Measurements from ENCODE around the gene ABCB4.

The ABCB4 gene

DNA sequence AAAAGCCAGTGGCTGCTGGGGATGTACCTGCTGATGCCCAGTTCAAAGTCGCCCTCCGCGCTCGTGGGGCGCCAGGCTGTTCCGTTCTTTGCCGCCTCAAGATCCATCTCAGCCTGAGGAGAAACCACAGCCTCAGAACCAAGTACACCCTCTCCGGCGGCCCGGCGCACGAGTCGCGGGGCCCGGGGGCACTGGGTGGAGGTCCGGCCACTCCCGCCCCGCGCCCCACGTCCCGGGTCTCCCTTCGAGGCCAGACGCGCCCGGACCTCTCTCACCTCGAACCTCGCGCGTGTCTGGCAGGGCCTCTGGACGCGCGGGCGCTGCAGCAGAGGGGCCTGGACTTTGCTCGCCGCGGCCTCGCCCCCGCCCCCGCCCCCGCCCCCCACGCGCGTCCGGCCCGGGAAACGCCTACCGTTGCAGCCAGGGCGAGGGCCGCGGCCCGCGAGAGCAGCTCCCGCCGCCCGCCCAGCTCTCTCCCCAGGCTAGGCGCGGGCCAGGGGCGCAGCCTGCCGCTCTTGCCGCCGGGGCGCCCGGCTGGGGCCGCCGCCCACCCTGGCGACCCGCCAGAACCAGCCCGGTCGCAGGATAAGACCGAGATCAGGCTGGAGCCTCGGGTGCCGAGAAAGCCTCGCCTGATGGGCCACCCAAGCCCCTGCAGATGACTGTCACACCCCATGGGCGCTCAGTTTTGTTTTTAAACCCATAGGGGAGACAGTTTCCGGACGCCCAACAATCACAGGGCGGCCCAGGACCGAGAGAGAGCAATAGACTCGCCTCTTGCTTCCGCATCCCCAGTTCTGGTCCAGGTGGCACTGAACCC, at the start of gene ABCB4:
Gene ABCB4, minus strand, starts transcription at position 322 of the 820 bp plus-strand sequence. Its CDS starts 215 bp downstream, at position 107.
- DNase-seq = no peak

DNA sequence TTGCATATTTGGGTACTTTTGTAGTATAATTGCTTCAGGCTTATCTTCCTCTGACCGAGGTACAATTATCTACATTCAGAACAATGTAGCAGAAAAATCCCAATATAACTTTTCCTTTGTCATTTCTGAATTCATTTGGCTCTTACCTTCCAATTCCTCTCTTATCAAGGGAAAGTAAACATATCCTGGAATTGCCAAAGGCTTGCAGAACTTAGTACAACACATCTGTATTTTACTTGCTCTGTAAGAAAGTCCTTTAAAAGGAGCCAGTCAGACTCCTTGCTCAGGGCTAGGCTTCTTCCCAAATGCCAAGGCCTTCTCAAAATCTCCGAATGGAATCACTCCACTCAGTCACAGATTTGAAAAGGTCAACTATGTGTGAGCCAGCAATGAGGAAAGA, 43.3 kb upstream of the ABCB4 start:
- no peak for DNase-seq

DNA sequence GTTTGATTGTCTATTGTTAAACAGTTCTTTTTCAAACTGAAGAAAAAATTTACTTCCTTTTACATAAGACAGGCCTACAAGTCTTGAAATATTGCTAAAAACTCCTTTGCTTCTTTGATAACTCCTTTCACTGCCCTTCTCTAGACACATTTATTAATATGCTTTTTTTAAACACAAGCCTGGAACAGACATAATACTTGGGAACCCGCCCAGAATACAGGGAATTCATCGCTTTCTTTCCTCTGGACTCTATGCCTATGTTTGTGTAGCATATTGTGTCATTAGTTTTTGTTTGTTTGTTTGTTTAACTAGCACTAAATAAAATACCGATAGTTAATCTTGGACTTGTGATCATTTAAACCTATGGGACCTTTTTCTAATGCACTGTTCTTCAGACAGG, 42.4 kb upstream of the ABCB4 start:
- no peak for DNase-seq

DNA sequence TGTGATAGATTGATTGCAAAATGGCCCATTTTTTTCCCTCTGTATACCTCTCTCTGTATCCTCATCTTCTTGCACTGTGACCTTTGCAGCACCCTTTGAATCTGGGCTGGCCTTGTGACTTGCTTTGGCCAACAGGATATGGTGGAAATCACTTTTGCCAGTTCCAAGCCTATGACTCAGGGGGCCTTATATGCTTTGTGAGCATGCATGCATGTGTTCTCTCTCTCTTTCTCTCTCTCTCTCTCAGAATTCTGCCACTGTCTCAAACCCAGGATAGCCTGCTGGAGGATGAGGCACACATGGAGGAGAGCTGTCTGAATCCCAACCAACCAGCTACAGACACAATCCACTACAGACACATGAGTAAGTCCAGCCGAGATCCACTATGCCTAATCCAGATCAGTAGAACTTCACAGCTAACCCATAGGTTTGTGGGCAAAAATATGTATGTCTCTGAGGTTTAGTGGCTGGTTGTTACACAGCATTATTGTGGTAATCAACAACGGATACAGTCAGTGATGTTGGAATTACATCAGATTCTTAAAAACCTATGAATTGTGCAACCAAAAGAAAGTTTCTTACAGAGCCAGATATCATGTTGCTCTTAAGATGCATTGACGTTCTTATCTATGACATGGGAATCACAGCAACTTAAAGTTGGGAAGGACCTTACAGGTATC, 41.8 kb upstream of the ABCB4 start:
- no peak for DNase-seq

DNA sequence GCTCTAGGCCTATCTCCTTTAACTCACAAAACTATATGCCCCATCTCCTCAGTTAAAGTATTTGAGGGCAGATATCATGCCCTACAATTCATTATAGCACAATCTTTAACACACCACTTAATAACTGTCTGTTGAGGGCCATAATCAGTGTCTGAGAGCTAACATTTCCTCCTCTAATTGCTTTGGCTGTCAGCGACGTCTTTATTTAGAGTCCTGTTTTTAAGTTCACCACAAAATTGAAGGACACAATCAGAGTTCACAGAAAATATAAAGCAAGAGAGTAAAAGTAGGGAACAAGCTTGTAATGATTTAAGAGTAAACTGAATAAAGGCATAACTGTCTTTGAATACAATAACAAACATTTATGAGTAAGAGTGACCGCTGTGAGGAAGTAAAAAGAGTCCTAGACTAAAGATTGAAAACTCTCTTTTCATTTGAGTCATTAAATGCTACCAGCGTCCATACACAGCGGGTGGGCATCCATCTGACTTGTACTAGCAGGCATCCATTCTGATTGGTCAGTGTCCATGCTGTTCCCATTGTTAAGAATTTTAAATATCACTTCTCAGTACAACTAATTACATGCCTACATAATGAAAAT, 38.4 kb upstream of the ABCB4 start:
- DNase-seq = no peak

DNA sequence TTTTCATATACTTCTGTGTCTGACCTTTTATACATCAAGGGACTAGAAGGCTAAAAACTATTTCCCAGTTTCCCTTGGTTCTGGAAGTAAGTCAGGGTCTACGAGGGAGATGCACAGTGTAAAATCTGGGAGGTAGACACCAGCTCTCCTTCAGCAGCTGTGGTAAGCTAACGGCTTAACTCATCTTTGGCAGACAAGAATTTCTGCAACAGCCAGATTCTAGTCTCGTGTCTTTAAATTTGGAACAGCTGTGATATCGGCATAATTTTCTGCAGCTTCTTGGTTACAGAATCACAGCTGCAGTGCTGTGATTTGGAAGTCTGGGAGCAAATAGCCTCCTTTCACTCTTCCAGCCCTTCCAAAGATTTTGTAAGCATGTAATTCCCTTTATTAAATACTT, 37.4 kb upstream of the ABCB4 start:
- DNase-seq = no peak

DNA sequence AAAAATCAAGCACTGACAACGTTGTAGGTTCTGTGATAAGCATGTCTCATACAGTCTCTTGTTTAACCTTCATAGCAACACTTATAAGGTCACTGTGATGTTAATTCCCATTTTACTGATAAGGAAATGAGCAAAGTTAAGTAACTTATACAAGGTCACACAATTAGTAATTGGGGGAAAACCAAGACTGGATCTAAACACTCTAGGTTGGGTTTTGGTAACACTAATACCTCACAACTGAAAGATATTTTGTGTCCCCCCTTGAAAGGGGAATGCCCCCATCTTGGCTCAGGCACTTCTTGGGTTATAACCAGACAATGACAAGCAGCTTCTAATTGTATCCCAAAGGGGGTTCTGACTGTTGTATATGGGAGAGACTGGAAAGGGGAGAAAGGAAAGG, 36.0 kb upstream of the ABCB4 start:
- no peak for DNase-seq

DNA sequence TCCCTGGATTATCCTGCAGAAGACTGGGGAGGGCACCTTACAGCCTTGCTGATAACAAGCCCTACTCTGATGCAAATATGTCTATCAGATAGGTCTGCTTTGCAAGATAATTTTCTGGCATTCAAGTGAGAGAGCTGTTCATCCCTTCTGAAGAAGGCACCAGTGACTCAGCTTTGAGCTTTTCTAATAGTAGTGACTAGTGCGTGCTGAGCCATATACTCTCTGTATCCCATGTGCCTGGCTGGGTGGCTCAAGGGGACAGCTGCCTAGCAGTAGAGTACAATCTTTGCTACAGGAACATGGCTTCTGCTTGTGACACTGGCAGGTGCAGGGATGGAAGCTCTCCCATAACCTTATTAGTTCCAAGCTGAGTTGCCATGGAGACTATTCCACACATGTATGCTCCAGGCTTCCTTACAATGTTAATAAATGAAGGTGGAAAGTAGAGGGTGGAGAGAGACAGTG, 35.0 kb upstream of the ABCB4 start:
- no peak for DNase-seq

DNA sequence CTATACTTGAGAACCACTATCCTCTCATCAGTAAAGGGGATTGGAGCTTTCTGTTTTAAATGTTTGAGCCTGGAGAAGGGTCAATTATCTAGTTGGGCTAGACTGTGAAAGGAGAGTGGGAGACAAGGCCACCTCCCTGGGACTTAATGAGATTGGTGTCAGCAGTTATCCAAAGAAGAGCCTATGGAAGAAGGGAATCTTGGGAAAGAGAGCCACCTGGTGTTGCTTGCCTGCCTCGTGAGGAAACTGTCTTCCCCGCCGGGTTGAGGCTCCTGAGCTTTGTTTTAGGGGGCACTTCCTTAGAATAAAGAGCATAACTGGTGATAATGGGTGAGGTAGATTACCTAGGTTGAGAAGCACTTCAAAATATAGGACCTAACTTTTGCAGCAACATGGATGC, 32.0 kb upstream of the ABCB4 start:
- no peak for DNase-seq

DNA sequence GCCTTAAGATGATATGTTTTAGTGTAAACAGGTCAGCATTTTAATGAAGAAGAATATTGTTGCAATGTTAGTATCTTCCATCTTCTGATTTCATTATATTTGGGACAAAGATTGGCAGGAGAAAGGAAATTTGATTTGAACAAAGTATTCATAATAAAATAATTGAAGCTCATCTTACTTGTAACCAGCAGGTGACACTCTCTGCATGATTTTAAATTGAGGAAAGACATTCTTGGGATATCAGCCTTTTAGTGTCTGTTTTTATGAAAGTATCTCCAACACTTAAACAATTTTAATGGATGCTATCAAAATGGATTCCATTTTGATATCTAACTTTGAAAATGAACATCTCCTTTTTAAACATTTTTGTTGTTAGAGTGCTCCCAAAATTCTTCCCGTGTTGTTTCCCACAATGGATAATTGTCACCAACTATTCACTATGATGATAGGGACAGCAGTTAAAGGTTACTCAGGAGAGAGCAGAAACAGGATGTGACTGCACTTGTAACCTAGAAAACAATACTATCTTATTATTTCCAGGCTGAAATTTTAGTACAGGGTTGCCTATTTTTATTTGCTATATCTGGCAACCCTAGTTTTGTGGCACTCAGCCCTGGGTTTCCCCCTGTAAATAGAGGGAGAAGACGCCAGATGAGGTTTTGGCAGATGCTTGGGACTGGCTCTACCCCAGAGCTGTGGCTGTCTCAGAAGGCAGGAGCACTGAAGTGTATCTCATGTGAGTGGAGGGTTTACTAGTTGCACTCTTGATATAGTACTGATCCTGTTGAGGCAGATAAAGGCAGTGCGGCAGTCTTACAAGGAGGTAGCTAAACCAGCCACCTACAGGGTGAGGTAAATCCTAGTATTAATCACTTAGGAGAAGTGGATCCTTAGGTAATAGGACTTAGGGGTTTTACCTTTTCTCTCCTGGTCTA, 31.0 kb upstream of the ABCB4 start:
- no peak for DNase-seq

DNA sequence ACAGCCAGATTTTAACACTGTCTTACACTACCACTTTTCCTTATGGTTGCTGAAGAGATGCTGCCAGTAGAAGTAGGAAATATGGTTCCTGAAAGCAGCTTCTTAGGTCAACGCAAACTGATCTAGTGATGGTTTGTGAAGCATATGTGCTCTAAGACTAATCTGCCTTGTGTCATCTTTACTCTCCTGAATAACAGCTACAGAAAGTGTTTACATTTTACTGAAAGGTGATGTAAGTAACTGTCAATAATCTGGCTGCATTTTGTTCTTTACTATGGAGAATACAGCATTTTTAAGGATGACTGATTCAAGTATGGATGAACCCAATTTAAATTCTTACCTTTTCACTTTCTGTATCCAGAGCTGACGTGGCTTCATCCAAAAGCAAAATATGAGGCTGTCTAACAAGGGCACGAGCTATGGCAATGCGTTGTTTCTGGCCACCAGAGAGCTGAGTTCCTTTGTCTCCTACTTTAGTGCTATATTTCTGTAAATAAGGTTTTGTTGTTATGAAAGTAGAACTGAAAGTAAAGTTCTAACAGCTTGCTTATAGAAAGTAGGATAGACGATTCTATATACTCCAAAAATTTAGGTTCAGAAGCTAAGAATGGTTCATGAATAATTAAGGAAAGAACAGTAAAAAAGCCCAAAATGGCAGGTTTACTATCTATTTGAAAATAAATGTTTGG, 30.2 kb upstream of the ABCB4 start:
- no peak for DNase-seq

DNA sequence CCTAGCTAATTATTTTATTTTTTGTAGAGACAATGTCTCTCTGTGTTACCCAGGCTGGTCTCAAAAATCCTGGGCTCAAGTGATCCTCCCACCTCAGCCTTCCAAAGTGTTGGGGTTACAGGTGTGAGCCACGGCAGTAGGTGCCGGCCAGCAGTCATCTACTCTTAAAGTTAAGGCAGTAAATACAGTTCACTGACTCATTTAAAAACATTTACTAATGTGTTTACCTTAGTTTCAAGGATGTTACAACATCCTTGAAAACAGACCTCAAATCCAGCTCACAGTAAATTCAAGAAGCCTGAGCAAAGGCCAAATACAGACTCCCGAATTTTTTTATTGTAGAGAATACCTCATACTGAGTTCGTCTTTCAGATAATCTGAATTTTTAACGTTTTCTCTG, 29.6 kb upstream of the ABCB4 start:
- no peak for DNase-seq

DNA sequence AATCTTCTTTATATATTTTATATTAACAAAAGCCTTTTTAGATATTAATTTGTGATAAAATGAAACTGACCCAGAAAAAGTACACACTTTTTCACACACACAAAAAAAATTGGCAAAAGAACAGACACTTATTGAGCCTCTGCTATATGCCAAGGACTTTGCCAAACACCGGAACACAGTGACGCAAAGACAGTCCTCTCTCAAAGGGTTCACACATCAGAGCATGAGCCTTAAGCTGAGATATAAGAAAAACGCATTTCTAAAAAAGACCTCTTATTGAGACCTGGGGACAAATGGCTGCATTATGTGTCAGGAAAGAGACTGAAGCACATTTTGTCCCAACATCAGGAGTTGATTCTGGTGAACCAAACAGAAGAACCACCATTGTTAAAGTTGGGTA, 24.0 kb upstream of the ABCB4 start:
- no peak for DNase-seq

DNA sequence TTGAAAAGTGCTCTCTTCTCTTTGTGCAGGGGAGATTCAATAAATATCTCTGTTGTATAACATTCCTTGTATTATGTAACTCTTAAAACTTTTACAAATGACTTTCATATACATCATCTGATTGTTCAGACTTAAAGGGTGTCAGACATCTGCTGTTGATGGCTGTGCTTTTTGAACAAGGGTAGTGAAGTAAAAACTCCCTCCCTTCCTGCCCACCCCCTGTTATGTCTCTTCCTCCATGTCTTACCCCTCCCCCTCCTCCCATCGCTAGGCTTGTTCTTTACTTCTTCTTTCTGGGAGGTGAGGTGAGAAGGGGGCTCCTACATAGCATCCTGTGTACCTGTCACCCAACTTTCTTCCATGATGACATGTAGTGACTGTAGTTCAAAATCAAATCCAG, 23.4 kb upstream of the ABCB4 start:
- DNase-seq = no peak

DNA sequence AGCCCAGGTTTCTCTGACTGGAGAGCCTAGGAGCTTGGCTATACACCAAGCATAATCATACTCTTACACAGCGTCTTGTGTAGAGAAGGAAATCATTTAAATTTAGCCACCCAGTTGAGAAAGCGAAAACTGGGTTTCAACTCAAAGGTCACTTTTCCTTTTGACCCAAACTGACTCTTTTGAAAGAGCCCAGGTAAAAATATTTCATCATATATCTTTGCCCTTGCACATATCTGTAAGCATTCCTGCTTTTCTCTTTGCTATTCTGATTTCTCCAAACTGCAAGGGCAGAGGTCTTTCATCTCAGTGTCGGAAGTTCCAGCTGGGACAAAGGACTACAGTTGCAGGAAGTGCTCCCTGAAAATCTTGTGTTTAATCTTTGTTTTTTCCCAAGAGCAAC, 22.0 kb upstream of the ABCB4 start:
- DNase-seq = no peak

DNA sequence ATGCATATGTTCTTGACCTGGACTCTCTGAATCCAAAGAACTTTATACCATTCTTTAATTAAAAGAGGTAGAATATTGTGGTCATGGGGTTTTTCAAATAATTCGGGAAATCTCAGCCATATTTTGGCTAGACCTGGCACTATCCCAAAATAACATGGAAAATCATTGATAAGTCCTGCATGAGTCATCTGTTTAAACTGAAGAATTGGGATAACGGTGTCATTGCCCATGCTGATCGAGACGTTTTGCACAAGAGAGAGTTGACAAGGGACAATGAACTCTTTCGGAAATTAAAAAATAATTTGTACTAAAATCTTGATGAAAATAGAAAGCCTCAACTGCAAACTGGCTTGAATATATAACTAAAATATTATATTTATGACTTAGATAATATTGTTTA, 19.9 kb upstream of the ABCB4 start:
- DNase-seq = no peak

DNA sequence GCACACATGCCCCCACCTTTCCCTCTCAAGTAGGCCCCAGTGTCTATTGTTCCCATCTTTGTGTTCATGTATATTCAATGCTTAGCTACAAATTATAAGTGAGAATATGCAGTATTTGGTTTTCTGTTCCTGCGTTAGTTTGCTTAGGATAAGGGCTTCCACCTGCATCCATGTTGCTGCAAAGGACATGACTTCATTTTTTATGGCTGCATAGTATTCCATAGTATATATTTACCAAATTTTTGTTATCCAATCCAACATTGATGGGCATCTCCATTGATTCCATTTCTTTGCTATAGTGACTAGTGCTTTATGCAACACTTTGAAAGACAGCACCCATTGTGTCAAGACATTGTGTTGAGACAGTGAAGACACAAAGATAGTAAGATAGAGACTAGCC, 19.0 kb upstream of the ABCB4 start:
- DNase-seq = no peak

DNA sequence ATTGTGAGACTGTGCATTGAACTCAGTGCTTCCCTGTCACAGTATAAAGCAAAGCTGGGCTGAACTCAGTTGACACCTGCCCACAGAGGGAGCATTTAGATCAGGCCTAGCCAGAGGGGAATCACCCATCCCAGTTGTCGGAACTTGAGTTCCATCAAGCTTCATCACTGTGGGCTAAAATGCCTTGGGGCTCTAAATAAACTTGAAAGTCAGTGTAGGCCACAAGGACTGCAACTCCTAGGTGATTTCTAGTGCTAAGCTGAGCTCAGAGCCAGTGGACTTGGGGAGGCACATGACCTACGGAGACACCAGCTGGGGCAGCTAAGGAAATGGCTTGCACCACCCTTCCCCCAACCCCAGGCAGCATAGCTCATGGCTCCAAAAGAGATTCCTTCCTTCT, 7.7 kb upstream of the ABCB4 start:
- no peak for DNase-seq

DNA sequence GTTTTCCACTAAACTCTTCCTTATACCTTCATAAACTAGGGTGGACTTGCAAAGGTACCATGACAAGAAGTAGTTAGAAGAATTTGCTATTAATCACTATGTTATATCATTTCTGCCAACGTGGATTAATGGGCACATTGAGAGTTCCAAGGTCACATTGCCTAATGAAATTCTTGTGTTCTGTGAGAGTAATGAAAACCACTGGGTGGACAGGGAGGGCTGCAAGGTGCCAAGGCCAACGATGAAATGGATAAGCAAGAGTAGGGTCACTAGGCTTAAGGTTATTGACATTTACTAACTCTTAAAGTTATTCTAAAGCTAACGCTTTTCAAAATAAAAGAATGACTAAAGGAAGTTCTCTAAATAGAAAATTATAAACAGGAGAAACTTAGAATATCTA, 6.6 kb upstream of the ABCB4 start:
- DNase-seq = no peak

DNA sequence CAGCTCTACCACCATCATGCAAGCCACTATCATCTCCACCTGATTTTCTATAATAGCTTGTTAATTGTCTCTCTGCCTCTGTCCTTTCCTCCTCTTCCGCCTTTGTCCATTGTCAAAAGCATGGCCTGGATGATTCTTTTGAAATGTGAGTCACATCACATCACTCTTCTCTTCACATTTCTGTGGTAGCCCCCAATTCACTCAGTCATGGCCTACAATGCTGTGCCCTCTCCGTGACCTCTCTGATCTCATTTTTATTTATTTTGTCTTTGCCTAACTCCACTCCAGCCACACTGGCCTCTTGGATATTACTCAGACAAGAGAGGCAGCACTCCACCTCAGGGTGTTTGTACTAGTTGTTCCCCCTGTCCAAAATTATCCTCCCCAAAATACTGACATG, 4.9 kb upstream of the ABCB4 start:
- DNase-seq = no peak

DNA sequence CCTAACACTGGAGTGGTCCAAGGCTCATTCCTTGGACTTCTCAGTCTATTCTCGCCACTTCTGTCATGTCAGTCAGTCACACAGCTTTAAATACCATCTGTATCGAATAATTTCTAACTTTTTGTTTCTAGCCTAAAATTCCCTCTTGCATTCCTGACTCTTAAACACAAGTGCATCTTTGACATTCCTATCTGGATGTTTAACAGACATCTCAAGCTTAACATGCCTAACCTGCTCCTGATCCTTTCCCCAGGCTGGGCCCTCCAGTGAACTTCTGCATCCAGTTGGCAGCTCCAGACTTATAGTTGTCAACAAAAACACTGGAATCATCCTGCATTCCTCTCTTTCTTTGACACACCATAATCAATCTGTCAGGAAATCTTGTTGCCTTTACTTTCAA, 4.5 kb upstream of the ABCB4 start:
- DNase-seq = no peak

DNA sequence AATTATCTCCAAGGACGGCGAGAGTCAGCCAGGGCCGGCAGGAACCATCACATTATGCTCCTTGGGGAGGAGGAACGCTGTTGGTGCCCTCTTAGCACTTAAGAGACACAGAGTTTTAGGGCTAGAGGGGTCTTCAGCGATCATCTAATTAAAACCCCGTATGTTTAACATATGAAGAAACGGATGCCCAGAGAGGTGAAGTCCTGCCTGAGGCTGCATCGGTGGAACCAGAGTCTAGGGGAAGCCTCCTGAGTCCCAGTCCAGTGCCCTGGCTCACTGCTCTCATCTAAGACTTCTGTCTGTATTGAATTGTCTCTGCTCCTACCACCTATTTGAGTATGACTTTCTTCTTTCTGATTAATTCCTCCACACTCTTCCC, 688 bp upstream of the ABCB4 start:
- no peak for DNase-seq
